ENCODE measurements around the gene SMARCA4.

SMARCA4 gene

DNA sequence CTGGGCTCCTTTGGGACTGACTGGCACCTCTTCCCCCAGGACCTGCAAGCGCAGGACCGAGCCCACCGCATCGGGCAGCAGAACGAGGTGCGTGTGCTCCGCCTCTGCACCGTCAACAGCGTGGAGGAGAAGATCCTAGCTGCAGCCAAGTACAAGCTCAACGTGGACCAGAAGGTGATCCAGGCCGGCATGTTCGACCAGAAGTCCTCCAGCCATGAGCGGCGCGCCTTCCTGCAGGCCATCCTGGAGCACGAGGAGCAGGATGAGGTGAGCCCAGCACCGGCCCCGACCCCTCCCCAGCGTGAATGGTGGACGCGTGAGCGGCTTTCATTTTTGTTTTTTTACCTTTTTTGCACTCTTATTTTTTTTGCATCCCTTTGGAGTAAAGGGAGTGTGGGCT is 72.4 kb downstream of the SMARCA4 start:
- POLR2A ChIA-PET: no interaction called here
- CTCF ChIA-PET: interaction anchor here (0.6 to 1.7 kb wide), 5 partner anchors 11 to 98 kb away, joined by 3 to 4 read pairs (median 4); no protein-coding TSS in a partner anchor
- H3K4me1 ChIP-seq (ENCODE audit: control insufficient read depth, insufficient read depth, low read length): no peaks in the 10 kb centered on the region

DNA sequence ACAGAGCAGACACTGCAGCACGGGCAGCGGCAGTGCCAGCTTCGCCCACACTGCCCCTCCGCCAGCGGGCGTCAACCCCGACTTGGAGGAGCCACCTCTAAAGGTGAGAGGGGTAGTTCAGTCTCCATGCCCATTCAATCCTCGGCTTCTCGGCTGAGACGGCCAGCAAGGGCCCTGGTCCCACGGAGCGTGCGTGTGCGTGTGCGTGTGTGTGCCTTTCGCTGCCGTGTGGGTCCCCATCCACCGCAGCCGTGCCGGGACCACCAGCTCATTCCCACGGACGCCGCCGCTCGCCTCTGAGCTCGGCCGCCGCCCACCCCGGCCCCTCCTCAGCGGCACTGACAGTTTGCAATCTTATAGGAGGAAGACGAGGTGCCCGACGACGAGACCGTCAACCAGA is 72.9 kb downstream of the SMARCA4 start:
- Histone ChIP-seq H3K27ac (ENCODE audit: extremely low read depth, low read depth, low read length) (no peak overlapping the region), H3K36me3 (ENCODE audit: control insufficient read depth in 2 of 2, insufficient read depth in 1 of 2, low read length in 2 of 2) (peaks cover 17 to 100% of the 10 kb centered on the region in 2 experiments), H3K9me3 (ENCODE audit: control insufficient read depth, insufficient read depth, low read depth, low read length) (no peaks in the 10 kb centered on the region), H3K4me3 (ENCODE audit: low read depth, low read length) (no peak overlapping the region), H3K4me1 (ENCODE audit: control insufficient read depth, insufficient read depth, low read length) (no peaks in the 10 kb centered on the region)
- ChIA-PET POLR2A (no interaction called here), CTCF (interaction anchor here (1.4 to 2.3 kb wide), 3 partner anchors 10 to 170 kb away, joined by 4 to 7 read pairs (median 4); no protein-coding TSS in a partner anchor)
- TF ChIP-seq ZNF266 (tag by site-specific recombination; IDR thresholded peaks at IDR 0.05; ENCODE audit: low read depth) (no peak), ZNF830 (tag by site-specific recombination; IDR thresholded peaks at IDR 0.05; ENCODE audit: low read depth) (no peak), ZNF660 (tag by site-specific recombination; IDR thresholded peaks at IDR 0.05) (no peak), ZNF10 (tag by site-specific recombination; IDR thresholded peaks at IDR 0.05) (no peak)

More for the DNA sequence above, 72.4 kb downstream of the SMARCA4 start:
- Histone ChIP-seq H3K27ac (ENCODE audit: extremely low read depth, low read depth, low read length) (no peak overlapping the region), H3K4me3 (ENCODE audit: low read depth, low read length) (no peak overlapping the region), H3K36me3 (ENCODE audit: control insufficient read depth in 2 of 2, insufficient read depth in 1 of 2, low read length in 2 of 2) (peaks cover 12 to 100% of the 10 kb centered on the region in 2 experiments), H3K9me3 (ENCODE audit: control insufficient read depth, insufficient read depth, low read depth, low read length) (no peaks in the 10 kb centered on the region)
- TF ChIP-seq, protein P1, sequence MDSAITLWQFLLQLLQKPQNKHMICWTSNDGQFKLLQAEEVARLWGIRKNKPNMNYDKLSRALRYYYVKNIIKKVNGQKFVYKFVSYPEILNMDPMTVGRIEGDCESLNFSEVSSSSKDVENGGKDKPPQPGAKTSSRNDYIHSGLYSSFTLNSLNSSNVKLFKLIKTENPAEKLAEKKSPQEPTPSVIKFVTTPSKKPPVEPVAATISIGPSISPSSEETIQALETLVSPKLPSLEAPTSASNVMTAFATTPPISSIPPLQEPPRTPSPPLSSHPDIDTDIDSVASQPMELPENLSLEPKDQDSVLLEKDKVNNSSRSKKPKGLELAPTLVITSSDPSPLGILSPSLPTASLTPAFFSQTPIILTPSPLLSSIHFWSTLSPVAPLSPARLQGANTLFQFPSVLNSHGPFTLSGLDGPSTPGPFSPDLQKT (IDR thresholded peaks at IDR 0.05; ENCODE audit: borderline replicate concordance, low read depth, low read length): no peak
- TF ChIP-seq TCF7L2 (IDR thresholded peaks at IDR 0.05; ENCODE audit: borderline replicate concordance, low read depth, low read length) (no peak), ZNF239 (tag by site-specific recombination; IDR thresholded peaks at IDR 0.05) (no peak)

DNA sequence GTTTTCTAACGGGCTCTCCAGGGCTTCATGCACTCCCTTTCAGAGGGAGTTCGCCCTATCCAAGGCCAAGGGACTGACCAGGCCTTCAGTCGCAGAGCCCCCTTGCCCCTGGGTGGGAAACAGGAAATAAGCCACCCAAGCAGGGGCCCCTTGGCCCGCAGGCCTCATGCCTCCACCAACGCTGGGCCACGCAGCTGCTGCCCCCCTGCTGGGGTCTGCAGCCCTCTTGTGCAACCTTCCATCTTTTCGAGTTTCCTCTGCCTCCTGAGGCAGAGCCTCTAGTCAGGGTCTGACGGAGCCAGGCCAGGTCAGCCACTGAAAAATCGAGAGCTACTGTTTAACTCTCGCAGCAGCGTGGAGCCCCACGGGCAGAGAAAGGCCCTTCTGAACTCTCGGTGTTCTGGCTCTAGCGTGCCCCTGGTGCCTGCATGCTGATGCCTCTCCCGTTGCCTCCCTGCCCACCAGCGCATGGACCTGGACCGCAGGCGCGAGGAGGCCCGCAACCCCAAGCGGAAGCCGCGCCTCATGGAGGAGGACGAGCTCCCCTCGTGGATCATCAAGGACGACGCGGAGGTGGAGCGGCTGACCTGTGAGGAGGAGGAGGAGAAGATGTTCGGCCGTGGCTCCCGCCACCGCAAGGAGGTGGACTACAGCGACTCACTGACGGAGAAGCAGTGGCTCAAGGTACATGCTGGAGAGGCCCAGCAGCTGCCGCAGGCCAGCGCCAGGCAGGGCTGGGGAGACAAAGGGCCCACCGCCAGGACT is 73.8 kb downstream of the SMARCA4 start:
- no peak overlapping the region for H3K27ac ChIP-seq (ENCODE audit: extremely low read depth, low read depth, low read length)
- ChIA-PET POLR2A (no interaction called here), CTCF (interaction anchor here (0.5 to 2.7 kb wide), 15 partner anchors 8 to 533 kb away, joined by 3 to 26 read pairs (median 6); no protein-coding TSS in a partner anchor)
- H3K4me1 ChIP-seq (ENCODE audit: control insufficient read depth, insufficient read depth, low read length): no peaks in the 10 kb centered on the region
- TF ChIP-seq ZNF239 (tag by site-specific recombination; IDR thresholded peaks at IDR 0.05): no peak
- no peaks in the 10 kb centered on the region for H3K9me3 ChIP-seq (ENCODE audit: control insufficient read depth, insufficient read depth, low read depth, low read length)
- peaks cover 23 to 98% of the 10 kb centered on the region in 2 experiments for H3K36me3 ChIP-seq (ENCODE audit: control insufficient read depth in 2 of 2, insufficient read depth in 1 of 2, low read length in 2 of 2)
- H3K4me3 ChIP-seq (ENCODE audit: low read depth, low read length): no peak overlapping the region

DNA sequence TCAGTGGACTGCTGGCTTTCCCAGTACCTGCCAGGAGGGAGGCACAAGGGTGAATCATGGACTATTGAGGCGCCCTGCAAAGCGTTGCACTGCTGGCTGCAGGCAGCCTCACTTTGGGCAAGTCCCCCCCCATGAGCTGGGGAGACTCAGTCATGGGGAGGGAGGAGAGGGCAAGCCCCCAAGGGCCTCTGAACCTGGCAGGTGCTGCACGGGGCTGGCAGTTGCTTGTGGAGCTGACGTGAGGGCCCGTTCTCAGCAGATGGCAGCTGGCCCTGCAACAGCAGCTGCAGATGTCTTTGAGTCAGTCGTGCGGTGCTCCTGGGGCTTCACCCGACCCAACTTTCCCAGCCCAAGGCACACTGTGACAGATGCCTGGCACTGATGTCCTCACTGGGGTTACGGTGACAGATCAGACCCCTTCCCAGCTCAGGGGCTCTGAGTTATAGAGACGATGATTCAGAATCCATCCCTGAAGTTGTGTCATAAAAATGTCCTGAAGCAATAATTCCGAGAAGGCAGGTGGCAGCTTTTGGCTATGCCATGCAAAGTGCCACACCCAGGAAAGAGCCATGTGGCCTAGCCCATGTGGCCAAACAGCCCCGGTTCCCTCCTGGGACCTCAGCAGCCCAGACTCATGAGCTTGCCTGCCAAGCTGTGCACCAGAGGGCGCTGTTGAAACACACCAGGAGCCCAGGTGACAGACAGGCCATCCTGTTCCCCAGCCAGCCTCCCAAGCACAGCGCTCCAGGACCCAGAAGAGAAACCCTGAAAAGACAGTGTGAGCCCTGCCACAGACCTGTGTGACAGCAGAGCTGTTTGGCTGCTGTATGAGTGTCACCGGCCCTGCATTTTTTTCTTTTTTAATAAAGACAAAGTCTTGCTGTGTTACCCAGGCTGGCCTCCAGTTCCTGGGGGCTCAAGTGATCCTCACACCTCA is 74.9 kb downstream of the SMARCA4 start:
- Histone ChIP-seq H3K9me3 (ENCODE audit: control insufficient read depth, insufficient read depth, low read depth, low read length) (no peaks in the 10 kb centered on the region), H3K36me3 (ENCODE audit: control insufficient read depth in 2 of 2, insufficient read depth in 1 of 2, low read length in 2 of 2) (peaks cover 28 to 89% of the 10 kb centered on the region in 2 experiments), H3K4me1 (ENCODE audit: control insufficient read depth, insufficient read depth, low read length) (no peaks in the 10 kb centered on the region), H3K27ac (ENCODE audit: extremely low read depth, low read depth, low read length) (no peak overlapping the region), H3K4me3 (ENCODE audit: low read depth, low read length) (no peak overlapping the region)
- CTCF ChIA-PET: interaction anchor here (0.5 to 2.7 kb wide), 39 partner anchors 9 to 1372 kb away, joined by 3 to 26 read pairs (median 5); partner anchors contain the start of gene LDLR
- POLR2A ChIA-PET: interaction anchor here (0.8 to 1.3 kb wide), 2 partner anchors 56 to 99 kb away, joined by 4 read pairs; no protein-coding TSS in a partner anchor
- TF ChIP-seq ZNF211 (tag by site-specific recombination; IDR thresholded peaks at IDR 0.05; ENCODE audit: low read depth) (no peak), PRDM1 (tag by site-specific recombination; IDR thresholded peaks at IDR 0.05) (no peak), ZIC2 (tag by site-specific recombination; IDR thresholded peaks at IDR 0.05) (peak; percentile 59), GLIS1 (tag by site-specific recombination; IDR thresholded peaks at IDR 0.05) (0 out of 2 replicates have a peak, but pooled peaks have one; percentile 27), ZNF174 (tag by site-specific recombination; IDR thresholded peaks at IDR 0.05) (no peak)
- TF ChIP-seq, protein P2, sequence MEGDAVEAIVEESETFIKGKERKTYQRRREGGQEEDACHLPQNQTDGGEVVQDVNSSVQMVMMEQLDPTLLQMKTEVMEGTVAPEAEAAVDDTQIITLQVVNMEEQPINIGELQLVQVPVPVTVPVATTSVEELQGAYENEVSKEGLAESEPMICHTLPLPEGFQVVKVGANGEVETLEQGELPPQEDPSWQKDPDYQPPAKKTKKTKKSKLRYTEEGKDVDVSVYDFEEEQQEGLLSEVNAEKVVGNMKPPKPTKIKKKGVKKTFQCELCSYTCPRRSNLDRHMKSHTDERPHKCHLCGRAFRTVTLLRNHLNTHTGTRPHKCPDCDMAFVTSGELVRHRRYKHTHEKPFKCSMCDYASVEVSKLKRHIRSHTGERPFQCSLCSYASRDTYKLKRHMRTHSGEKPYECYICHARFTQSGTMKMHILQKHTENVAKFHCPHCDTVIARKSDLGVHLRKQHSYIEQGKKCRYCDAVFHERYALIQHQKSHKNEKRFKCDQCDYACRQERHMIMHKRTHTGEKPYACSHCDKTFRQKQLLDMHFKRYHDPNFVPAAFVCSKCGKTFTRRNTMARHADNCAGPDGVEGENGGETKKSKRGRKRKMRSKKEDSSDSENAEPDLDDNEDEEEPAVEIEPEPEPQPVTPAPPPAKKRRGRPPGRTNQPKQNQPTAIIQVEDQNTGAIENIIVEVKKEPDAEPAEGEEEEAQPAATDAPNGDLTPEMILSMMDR (tag by site-specific recombination; IDR thresholded peaks at IDR 0.05): peak; percentile 84
- TF ChIP-seq, protein P3, sequence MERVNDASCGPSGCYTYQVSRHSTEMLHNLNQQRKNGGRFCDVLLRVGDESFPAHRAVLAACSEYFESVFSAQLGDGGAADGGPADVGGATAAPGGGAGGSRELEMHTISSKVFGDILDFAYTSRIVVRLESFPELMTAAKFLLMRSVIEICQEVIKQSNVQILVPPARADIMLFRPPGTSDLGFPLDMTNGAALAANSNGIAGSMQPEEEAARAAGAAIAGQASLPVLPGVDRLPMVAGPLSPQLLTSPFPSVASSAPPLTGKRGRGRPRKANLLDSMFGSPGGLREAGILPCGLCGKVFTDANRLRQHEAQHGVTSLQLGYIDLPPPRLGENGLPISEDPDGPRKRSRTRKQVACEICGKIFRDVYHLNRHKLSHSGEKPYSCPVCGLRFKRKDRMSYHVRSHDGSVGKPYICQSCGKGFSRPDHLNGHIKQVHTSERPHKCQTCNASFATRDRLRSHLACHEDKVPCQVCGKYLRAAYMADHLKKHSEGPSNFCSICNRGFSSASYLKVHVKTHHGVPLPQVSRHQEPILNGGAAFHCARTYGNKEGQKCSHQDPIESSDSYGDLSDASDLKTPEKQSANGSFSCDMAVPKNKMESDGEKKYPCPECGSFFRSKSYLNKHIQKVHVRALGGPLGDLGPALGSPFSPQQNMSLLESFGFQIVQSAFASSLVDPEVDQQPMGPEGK (tag by site-specific recombination; IDR thresholded peaks at IDR 0.05): peak; percentile 22; the same call in 1 of the 2 replicates
- TF ChIP-seq, protein P4, sequence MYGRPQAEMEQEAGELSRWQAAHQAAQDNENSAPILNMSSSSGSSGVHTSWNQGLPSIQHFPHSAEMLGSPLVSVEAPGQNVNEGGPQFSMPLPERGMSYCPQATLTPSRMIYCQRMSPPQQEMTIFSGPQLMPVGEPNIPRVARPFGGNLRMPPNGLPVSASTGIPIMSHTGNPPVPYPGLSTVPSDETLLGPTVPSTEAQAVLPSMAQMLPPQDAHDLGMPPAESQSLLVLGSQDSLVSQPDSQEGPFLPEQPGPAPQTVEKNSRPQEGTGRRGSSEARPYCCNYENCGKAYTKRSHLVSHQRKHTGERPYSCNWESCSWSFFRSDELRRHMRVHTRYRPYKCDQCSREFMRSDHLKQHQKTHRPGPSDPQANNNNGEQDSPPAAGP (tag by site-specific recombination; IDR thresholded peaks at IDR 0.05): peak; percentile 16; the same call in 1 of the 2 replicates
- TF ChIP-seq, protein P5, sequence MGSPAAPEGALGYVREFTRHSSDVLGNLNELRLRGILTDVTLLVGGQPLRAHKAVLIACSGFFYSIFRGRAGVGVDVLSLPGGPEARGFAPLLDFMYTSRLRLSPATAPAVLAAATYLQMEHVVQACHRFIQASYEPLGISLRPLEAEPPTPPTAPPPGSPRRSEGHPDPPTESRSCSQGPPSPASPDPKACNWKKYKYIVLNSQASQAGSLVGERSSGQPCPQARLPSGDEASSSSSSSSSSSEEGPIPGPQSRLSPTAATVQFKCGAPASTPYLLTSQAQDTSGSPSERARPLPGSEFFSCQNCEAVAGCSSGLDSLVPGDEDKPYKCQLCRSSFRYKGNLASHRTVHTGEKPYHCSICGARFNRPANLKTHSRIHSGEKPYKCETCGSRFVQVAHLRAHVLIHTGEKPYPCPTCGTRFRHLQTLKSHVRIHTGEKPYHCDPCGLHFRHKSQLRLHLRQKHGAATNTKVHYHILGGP (tag by site-specific recombination; IDR thresholded peaks at IDR 0.05): no peak

Measured in HEK293 (cell line).